ENCODE measurements around the gene CDCP1.

CDCP1 gene

DNA sequence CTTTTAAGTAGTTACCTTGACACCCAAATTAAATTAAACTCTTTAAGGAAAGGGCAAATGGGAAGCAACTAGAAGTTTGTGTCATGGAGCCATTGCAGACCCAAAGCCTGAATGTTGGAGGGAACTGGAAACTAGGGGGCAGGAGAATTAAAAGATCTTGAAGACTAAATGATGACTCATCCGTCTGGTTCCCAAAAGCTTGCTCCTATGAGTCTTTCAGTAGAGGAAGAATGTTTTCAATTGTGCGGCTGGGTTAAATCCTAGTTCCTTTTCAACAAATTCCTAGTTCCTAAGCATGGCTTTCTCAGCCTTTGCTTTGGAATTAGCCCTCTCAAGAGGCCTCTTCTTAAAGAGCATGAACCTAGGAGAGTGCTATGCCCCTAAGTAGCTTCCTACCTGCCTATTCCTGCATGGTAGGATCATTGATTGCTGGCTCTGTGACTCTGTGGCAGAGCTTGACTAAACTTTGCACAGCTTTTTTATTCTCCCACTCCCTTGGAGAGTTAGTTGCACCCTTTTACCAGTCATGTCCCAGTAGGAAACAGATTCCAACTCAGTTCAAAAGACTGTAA, 102.4 kb downstream of the CDCP1 start:
- Histone ChIP-seq H3K9me3 (ENCODE audit: insufficient read depth, low read depth, low read length) (no peaks in the 10 kb centered on the region), H3K27me3 (ENCODE audit: insufficient read depth, low read length) (no peaks in the 10 kb centered on the region), H3K9ac (ENCODE audit: low read depth, low read length) (peak overlapping the region; percentile 2; the same call in 1 of the 2 replicates), H3K27ac (ENCODE audit: low read depth, low read length) (peak overlapping the region; percentile 15; the same call in 1 of the 2 replicates), H3K4me1 (ENCODE audit: insufficient read depth, low read length) (no peaks in the 10 kb centered on the region; the same call in 1 of the 2 replicates), H3K4me3 (ENCODE audit: low read length) (no peak overlapping the region), H3K36me3 (ENCODE audit: insufficient read depth, low read length) (no peaks in the 10 kb centered on the region)
- 71% methylated on average over 2 of the region's 2 CpGs for WGBS

DNA sequence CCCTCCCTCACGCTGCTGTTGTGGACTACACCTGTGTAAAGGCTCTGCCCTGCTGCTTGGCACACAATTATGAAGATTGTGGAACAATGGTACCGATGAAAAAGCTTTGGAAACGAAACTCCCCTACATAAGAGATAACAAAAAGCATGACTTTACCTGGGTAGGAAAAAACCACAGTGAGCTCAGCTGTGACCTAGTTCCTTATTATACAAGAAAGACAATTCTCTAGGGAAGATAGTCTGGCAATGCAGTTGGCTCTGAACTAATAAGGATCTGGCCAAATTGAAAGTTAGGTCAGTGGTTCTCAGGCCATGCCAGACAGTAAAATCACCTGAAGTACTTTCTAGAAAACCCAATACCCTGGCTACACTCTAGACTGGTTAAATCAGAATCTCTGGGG, 104.0 kb downstream of the CDCP1 start:
- H3K27ac ChIP-seq (ENCODE audit: low read depth, low read length): no peak overlapping the region
- H3K4me1 ChIP-seq (ENCODE audit: insufficient read depth, low read length): peaks cover 6% of the 10 kb centered on the region; the same call in 1 of the 2 replicates
- H3K9me3 ChIP-seq (ENCODE audit: insufficient read depth, low read depth, low read length): no peaks in the 10 kb centered on the region
- WGBS: 91% methylated on average over 2 of the region's 3 CpGs
- no peak overlapping the region for H3K9ac ChIP-seq (ENCODE audit: low read depth, low read length)
- no peaks in the 10 kb centered on the region for H3K36me3 ChIP-seq (ENCODE audit: insufficient read depth, low read length)
- H3K4me3 ChIP-seq (ENCODE audit: low read length): no peak overlapping the region
- H3K27me3 ChIP-seq (ENCODE audit: insufficient read depth, low read length): peaks cover 2% of the 10 kb centered on the region

DNA sequence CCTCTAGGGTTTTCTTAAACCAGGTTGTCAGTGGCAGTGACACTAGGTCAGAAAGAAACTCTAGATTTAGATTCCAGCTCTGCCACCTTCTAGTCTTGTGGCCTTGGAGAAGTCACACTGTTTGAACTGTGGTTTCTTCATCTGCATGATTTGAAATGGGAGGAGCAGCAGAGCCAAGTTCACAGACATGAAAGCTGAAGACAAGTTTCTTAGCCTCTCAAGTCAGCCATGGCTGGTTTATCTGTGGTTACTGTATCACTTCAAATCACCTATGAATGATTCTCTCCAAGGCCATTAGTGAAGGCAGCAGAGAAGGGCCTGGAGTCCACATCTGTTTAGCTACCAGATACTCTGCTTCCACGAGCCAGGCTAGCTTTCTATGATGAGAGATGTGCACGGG, 104.5 kb downstream of the CDCP1 start:
- Histone ChIP-seq H3K4me1 (ENCODE audit: insufficient read depth, low read length) (peaks cover 6% of the 10 kb centered on the region; the same call in 1 of the 2 replicates), H3K27me3 (ENCODE audit: insufficient read depth, low read length) (peaks cover 7% of the 10 kb centered on the region), H3K9me3 (ENCODE audit: insufficient read depth, low read depth, low read length) (no peaks in the 10 kb centered on the region), H3K4me3 (ENCODE audit: low read length) (no peak overlapping the region), H3K36me3 (ENCODE audit: insufficient read depth, low read length) (no peaks in the 10 kb centered on the region), H3K9ac (ENCODE audit: low read depth, low read length) (no peak overlapping the region), H3K27ac (ENCODE audit: low read depth, low read length) (no peak overlapping the region)
- WGBS: 91% methylated on average over 2 of the region's 2 CpGs

DNA sequence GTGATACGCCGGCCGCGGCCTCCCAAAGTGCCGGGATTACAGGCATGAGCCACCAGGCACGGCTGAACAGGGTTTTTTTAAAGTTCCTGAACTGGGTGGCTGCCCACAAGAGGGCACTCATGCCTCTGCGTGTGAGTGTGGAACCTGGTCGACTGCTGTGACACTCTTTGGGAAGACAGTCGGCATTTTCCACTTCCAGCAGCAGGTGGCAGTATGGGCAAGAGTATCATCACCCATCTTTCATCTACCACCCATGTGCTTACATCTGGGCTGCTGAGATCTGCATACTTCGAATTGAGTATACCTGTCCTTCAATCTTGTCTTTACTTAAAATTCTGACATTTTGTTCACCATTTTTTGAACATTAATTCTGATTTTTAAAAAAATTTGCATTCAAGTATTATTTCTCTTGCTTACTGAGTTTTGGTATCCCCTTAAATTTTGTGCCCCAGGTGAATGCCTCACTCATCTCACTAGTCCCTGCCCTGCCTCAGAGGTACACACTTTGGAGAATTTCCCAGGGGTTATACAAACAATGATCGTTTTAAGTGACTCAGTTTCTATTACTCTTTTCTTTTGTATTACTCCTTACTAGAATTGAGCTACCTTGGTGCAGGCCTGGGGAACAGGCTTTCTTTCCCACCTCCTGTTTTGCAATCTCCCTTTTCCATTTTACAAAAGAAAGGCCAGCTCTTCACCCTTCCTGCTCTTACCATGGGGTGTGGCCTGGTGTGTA, 108.3 kb downstream of the CDCP1 start:
- Histone ChIP-seq H3K4me3 (ENCODE audit: low read length) (no peak overlapping the region), H3K36me3 (ENCODE audit: insufficient read depth, low read length) (no peaks in the 10 kb centered on the region), H3K27ac (ENCODE audit: low read depth, low read length) (no peak overlapping the region), H3K27me3 (ENCODE audit: insufficient read depth, low read length) (peaks cover 45% of the 10 kb centered on the region), H3K9ac (ENCODE audit: low read depth, low read length) (no peak overlapping the region), H3K9me3 (ENCODE audit: insufficient read depth, low read depth, low read length) (no peaks in the 10 kb centered on the region), H3K4me1 (ENCODE audit: insufficient read depth, low read length) (peaks cover 6% of the 10 kb centered on the region; the same call in 1 of the 2 replicates)
- whole genome bisulfite sequencing: 8% methylated on average over 11 of the region's 11 CpGs

DNA sequence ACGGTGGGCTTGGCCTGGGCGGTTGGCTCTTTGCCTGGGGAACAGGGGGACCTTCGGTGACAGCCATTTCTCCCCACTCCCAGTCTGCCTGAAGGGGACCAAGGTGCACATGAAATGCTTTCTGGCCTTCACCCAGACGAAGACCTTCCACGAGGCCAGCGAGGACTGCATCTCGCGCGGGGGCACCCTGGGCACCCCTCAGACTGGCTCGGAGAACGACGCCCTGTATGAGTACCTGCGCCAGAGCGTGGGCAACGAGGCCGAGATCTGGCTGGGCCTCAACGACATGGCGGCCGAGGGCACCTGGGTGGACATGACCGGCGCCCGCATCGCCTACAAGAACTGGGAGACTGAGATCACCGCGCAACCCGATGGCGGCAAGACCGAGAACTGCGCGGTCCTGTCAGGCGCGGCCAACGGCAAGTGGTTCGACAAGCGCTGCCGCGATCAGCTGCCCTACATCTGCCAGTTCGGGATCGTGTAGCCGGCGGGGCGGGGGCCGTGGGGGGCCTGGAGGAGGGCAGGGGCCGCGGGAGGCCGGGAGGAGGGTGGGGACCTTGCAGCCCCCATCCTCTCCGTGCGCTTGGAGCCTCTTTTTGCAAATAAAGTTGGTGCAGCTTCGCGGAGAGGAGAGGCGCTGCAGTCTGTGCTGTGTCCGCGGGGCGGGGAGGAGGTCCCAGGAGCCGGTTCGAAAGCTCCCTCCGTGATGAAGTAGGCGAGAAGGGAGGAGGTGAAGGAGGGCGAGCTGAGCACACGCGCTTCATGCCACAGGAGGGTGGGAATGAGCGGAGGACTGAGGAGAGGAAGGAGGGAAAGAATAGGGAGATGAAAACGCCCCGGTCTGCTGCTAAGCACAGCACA, 110.5 kb downstream of the CDCP1 start:
- Histone ChIP-seq H3K27me3 (ENCODE audit: insufficient read depth, low read length) (peaks cover 46% of the 10 kb centered on the region), H3K9me3 (ENCODE audit: insufficient read depth, low read depth, low read length) (no peaks in the 10 kb centered on the region), H3K36me3 (ENCODE audit: insufficient read depth, low read length) (no peaks in the 10 kb centered on the region), H3K4me3 (ENCODE audit: low read length) (peak overlapping the region; percentile 44), H3K9ac (ENCODE audit: low read depth, low read length) (no peak overlapping the region), H3K27ac (ENCODE audit: low read depth, low read length) (no peak overlapping the region), H3K4me1 (ENCODE audit: insufficient read depth, low read length) (peaks cover 6% of the 10 kb centered on the region; the same call in 1 of the 2 replicates)
- 29% methylated on average over 64 of the region's 64 CpGs for WGBS

DNA sequence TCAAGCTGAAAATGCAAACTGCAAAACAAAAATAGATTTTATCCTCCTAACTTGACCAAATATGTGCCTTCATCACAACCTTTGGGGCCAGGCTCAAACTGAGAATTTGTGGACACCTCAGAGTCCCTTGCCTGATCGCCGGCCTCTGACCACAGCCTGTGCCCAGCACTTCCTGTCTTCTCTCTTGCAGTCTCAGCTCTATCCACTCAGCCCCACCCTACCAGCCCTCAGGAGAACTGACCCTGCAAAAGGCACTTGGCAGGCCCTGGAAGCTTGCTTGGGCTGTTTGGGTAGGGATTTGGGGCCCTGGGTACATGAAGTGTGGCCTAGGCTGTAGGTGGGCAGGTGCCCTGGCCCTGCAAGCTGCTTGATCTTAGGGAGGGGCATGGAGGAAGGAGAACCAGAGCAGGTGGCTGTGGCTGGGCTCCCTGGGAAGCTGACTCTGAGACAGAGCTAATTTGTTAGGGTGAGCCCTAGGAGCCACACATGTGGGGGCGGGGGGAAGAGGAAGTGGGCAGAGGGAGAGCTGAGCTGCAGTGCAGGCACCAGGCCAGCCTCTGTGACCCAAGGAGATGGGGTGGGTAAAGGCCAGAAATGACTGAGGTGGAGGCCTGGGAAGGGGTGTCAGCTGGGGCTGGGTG, 111.4 kb downstream of the CDCP1 start:
- 90% methylated on average over 3 of the region's 3 CpGs for WGBS

DNA sequence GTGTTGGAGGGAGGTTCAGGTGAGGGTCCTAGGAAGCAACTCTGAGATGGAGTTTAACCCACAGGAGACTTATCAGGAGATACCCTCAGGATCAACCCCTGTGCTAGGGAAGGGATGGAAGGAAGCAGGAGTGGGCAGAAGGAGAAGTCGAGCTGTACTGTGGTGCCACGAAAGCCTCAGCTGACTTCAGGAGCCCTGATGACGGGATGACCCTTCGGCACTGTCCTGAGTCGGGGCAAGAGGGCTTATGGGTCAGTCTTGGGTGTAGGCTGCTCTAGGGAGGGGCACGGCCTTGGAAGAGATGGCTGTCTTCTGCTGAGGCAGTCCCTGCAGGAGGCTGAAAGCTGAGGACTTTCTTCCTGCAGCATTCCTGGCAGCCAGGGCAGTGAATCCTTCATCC, 112.4 kb downstream of the CDCP1 start:
- peaks cover 46% of the 10 kb centered on the region for H3K27me3 ChIP-seq (ENCODE audit: insufficient read depth, low read length)
- H3K4me1 ChIP-seq (ENCODE audit: insufficient read depth, low read length): peaks cover 6% of the 10 kb centered on the region; the same call in 1 of the 2 replicates
- WGBS: 97% methylated on average over 6 of the region's 6 CpGs
- H3K27ac ChIP-seq (ENCODE audit: low read depth, low read length): no peak overlapping the region
- no peak overlapping the region for H3K9ac ChIP-seq (ENCODE audit: low read depth, low read length)
- H3K9me3 ChIP-seq (ENCODE audit: insufficient read depth, low read depth, low read length): no peaks in the 10 kb centered on the region
- H3K36me3 ChIP-seq (ENCODE audit: insufficient read depth, low read length): no peaks in the 10 kb centered on the region
- H3K4me3 ChIP-seq (ENCODE audit: low read length): no peak overlapping the region

More for the DNA sequence above, 111.4 kb downstream of the CDCP1 start:
- H3K4me3 ChIP-seq (ENCODE audit: low read length): no peak overlapping the region
- H3K9ac ChIP-seq (ENCODE audit: low read depth, low read length): no peak overlapping the region
- no peak overlapping the region for H3K27ac ChIP-seq (ENCODE audit: low read depth, low read length)
- peaks cover 46% of the 10 kb centered on the region for H3K27me3 ChIP-seq (ENCODE audit: insufficient read depth, low read length)
- H3K9me3 ChIP-seq (ENCODE audit: insufficient read depth, low read depth, low read length): no peaks in the 10 kb centered on the region
- peaks cover 6% of the 10 kb centered on the region; the same call in 1 of the 2 replicates for H3K4me1 ChIP-seq (ENCODE audit: insufficient read depth, low read length)
- H3K36me3 ChIP-seq (ENCODE audit: insufficient read depth, low read length): no peaks in the 10 kb centered on the region
